Medulla oblongata (tissue), 1 donor: ENCODE results near the gene PLCL1.

Experiments used
- DNase-seq: peaks from one replicate; pipeline ENCODE4 v3.0.0-alpha.2; 2015; ENCODE audit errors: extremely low spot score

PLCL1 gene

GRCh38 chr2:197804049-197804757 lies at the start of gene PLCL1:
TSS of gene PLCL1 (plus strand) at chr2:197804593.
- peak; percentile 98 for DNase-seq

GRCh38 chr2:197759013-197759412 lies 45.4 kb upstream of the PLCL1 start:
- no peak for DNase-seq

DNA sequence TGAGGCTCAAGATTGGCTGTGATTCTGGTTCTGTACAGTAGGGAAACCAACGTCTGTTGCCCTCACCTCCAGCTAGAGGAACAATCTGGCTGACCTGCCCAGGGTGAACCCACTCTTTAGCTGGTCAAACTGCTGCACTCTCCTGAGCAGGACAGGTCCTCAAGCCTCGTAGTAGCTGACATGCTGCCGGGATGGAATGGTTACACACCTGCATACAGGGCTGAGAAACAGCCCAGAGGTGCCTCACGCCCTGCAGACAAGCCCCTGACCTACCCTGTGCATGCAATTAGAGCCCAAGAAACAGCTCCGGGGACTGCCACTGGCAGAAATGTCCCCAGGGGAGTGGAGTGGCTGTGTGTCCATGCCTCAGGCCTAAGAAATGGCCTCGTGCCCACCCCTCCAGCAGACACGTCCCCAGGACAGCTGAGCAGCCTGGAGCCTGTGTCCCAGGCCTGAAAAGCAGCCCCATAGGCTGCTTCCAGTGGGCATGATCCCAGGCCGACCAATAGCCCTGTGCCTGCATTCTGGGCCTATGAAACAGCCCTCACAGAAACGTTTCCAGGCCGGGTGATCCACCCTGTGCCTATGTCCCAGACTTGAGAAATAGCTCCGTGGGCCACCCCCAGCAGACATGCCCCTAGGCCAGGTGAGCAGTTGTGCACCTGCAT lies 44.6 kb upstream of the PLCL1 start:
- no peak for DNase-seq

GRCh38 chr2:197760293-197760657 lies 44.1 kb upstream of the PLCL1 start:
- no peak for DNase-seq

GRCh38 chr2:197777823-197778407 lies 26.5 kb upstream of the PLCL1 start:
- DNase-seq, result peak; percentile 72

- DNase-seq, result no peak
Observed at GRCh38 chr2:197779261-197779660, 25.1 kb upstream of the PLCL1 start.

- DNase-seq, result no peak
Observed at GRCh38 chr2:197782126-197782525, 22.3 kb upstream of the PLCL1 start.

- no peak for DNase-seq
Observed at GRCh38 chr2:197784956-197785941, 19.1 kb upstream of the PLCL1 start, which contains the start of gene BOLL. TSS of gene BOLL (minus strand) at chr2:197785319. CDS start at chr2:197781850, 3,469 bp downstream.

DNA sequence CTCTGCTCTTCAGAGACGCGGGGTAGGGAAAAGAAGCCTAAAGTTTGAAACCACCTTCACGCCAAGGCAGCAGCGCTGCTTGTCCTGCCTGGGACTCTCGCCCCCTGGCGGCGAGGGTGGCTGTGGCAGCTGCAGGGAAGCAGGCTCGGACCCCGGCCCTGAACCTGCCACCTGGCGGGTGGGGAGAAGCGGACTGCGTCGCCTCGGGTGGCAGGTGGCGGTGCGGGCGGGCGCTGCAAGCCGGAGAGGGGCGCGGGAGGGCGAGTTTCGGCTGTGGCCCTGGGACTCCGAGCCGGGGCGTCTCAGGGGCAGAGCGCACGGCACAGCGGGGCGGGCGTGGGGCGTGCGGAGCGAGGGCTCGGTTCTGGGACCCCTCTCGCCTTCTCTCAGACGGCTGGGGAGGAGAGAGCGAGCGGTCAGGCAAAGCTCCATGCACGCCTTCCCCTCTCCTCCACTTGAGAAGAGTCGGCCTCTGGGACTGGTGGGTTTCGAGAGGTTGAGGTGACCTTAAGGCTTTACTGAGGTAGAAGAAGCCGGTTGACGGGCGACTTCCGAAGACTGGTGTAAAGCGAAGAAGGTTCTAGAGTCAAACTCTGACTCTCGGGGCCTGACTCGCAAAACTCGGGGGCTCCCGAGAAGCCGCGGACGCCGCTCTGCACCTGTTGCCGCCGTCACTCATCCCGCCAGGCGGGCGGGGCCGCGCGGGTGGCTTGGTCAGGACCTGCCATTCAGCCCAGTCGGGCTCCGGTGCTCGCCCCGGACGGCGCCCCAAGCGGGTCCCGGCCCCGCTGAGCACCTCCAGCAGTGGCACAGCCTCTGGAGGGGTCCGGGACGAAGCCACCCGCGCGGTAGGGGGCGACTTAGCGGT lies 18.1 kb upstream of the PLCL1 start:
- no peak for DNase-seq

- no peak for DNase-seq
Observed at GRCh38 chr2:197793456-197793855, 10.9 kb upstream of the PLCL1 start.

GRCh38 chr2:197795277-197795676 lies 9.1 kb upstream of the PLCL1 start:
- no peak for DNase-seq

GRCh38 chr2:197798187-197798586 lies 6.2 kb upstream of the PLCL1 start:
- no peak for DNase-seq

- no peak for DNase-seq
Observed at GRCh38 chr2:197799068-197799467, 5.3 kb upstream of the PLCL1 start.

DNA sequence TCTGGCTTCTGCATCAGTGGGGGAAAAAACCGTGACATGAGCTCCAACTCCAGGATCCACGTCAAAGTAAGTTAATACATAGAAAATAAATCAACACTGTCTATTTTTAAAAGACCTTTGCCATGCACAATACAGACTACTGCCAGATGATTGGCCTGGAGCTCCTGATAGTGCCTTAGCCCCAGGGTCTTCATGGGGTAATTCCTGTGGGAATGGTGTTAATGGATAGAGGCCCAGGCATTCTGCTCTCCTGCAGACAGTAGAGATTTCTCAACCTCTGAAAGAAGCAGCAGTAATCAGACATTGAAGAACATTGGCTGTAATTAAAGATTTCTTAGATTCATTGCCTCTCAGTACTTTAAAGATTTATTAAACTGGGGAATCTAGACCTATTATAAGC lies 4.3 kb upstream of the PLCL1 start:
- DNase-seq, result no peak

- no peak for DNase-seq
Observed at GRCh38 chr2:197801033-197801432, 3.4 kb upstream of the PLCL1 start.

DNA sequence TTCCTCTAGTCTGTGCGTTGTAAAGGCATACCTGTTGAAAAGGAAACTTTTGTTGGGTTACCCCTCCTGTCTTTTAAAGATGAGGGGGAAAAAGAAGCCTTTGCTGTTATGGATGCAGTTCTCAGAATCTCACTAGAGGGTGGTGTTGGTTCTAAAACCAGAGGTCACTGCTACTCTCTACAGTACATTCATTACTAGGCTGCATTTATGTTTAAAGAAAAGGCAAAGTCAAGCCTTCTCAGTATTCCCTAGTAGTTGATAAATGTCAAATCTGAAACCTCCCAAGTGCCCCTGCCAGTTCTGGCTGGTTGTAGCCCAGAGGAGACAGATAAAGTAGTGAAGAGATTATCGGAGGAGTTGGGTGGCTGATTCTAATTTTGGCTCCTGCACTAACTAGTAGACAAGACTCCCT lies 1.4 kb upstream of the PLCL1 start:
- DNase-seq, result peak; percentile 86

GRCh38 chr2:197804758-197805714 lies 643 bp downstream of the PLCL1 start:
- peak; percentile 75 for DNase-seq

DNA sequence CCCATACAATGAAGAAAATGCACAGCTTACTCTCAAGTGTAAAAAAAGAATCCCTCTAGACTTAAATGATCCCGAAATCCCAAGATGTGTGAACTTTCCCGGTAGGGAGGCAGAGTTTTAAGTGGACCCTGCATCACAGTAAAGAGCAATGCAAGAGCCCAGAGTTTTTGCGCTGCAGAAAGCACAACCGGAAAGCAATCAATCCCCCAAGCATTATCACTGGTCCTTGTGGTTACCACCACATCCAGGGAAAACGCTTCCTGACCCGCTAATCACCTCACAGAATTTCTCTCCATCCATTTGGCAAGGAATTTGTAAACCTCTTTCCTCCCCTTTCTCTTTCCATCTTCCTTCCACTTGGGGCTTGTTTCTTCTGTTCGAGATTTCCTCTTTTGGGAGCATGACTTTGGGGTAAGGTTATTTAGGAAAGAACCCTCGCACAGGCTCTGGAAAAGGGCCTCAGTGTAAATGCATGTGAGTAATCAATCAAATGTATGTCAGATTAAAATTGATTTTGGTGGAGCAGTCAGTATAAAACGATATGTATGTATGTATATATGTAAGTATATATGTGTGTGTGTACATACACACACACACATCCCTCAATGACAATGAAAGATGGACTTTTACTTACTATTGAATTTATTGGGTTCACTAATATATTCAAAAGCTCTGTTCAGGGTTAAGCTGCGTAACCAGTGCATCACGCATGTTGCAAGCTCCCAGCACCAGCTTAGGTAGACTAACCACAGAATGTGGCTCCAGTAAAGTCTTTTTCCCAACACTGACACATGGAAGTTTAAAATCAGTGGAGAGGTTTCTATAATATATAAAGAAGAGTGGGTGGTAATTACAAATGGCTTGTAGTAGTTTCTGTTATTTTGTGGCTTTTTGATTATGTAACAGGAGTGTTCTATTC lies 1.6 kb downstream of the PLCL1 start:
- peak; percentile 58 for DNase-seq

GRCh38 chr2:197809064-197809463 lies 4.7 kb downstream of the PLCL1 start:
- DNase-seq, result no peak
